Adrenal gland (tissue), 5 donors: ENCODE measurements around the gene OR6Q1.

ENCODE experiments used
- CTCF ChIP-seq, 6 experiments: fragments of 450-650 bp in 4 of 6; fragments of 200-600 bp in 2 of 6; sonication (generic) in 1 of 6; IDR thresholded peaks; 1 replicate in 5 of 6; 2 replicates in 1 of 6; pipeline versions ENCODE4 v1.5.1 to v1.8.0; 2016 to 2021; ENCODE audit warnings: antibody characterized with exemption in 6 of 6, mild to moderate bottlenecking in 2 of 6, moderate library complexity in 1 of 6
- POLR2A ChIP-seq, 2 donors: fragments of 450-650 bp; IDR thresholded peaks; one replicate each; pipeline ENCODE4 v1.6.1; 2017; ENCODE audit warnings: antibody characterized with exemption in 2 of 2, mild to moderate bottlenecking in 2 of 2, moderate library complexity in 1 of 2
- donor health status: DM: no; HTN: no; CAD: no.

- no peak for TF ChIP-seq CTCF (IDR thresholded peaks at IDR 0.05)
- no peak for TF ChIP-seq POLR2A (IDR thresholded peaks at IDR 0.05)
These were observed 3.7 kb downstream of the OR6Q1 start for GRCh38 chr11:58034471-58034870.
